CD4-positive, alpha-beta T cell (primary cell): Measurements from ENCODE around the gene RAPSN. TPM values are rescaled to one million over a fixed set of nuclear protein-coding genes. Genes with fewer than 3 reads are reported as not detected.

ENCODE experiments used
- ATAC-seq: fragments of 200-7000 bp; cut with Tn5 transposase; one replicate; pipeline ENCODE4 v1.10.0; 2022; ENCODE audit warnings: mild to moderate bottlenecking; ENCODE audit not compliant: poor library complexity
- CTCF ChIA-PET: fragments of 350-600 bp; sonication (Branson Sonifier 250); formaldehyde crosslinking; loops from one replicate; lab custom pipeline; 2021; ENCODE audit warnings: antibody characterized with exemption, inconsistent platforms; lab: Charles Lee
- POLR2A ChIA-PET: fragments of 350-600 bp; sonication (Branson Sonifier 250); formaldehyde crosslinking; loops from one replicate; lab custom pipeline; 2021; ENCODE audit warnings: antibody characterized with exemption, inconsistent platforms; lab: Charles Lee
- DNase-seq, 14 experiments: peaks; one replicate each; pipeline ENCODE4 v3.0.0-alpha.2; 2013 to 2020; ENCODE audit warnings: mixed read lengths in 2 of 14
- H3K27ac ChIP-seq, 2 donors: one replicate each; pipeline versions ENCODE4 v1.5.1 to v1.7.0; 2013; ENCODE audit warnings: low read length in 2 of 2, low read depth in 1 of 2, mild to moderate bottlenecking in 1 of 2
- H3K27me3 ChIP-seq, 2 experiments: 1 replicate in 1 of 2; 2 replicates in 1 of 2; pipeline versions ENCODE4 v1.6.1 to v1.7.0; 2013; ENCODE audit warnings: low read length in 2 of 2, control low read depth in 1 of 2, mild to moderate bottlenecking in 1 of 2, moderate library complexity in 1 of 2; ENCODE audit not compliant: insufficient read depth in 2 of 2, control insufficient read depth in 1 of 2
- H3K36me3 ChIP-seq: one replicate; pipeline ENCODE4 v1.6.1; 2013; ENCODE audit warnings: low read length, control low read depth; ENCODE audit not compliant: insufficient read depth
- H3K4me1 ChIP-seq: one replicate; pipeline ENCODE4 v1.6.1; 2013; ENCODE audit warnings: low read length, control low read depth; ENCODE audit not compliant: insufficient read depth
- H3K4me3 ChIP-seq: one replicate; pipeline ENCODE4 v1.5.1; 2013; ENCODE audit warnings: mild to moderate bottlenecking, low read length, moderate library complexity
- H3K9me3 ChIP-seq, 2 experiments: 1 replicate in 1 of 2; 2 replicates in 1 of 2; pipeline versions ENCODE4 v1.6.1 to v1.7.0; 2013; ENCODE audit warnings: low read length in 2 of 2, mild to moderate bottlenecking in 2 of 2, control low read depth in 1 of 2, moderate library complexity in 1 of 2; ENCODE audit not compliant: control insufficient read depth in 1 of 2, insufficient read depth in 1 of 2
- H3K27ac Mint-ChIP-seq: one replicate; pipeline ENCODE4 v1.8.0; 2020; ENCODE audit warnings: mixed read lengths
- H3K27me3 Mint-ChIP-seq: one replicate; pipeline ENCODE4 v1.8.0; 2021; ENCODE audit warnings: mixed read lengths
- H3K36me3 Mint-ChIP-seq: one replicate; pipeline ENCODE4 v1.8.0; 2021; ENCODE audit warnings: low read depth, mixed read lengths
- H3K4me1 Mint-ChIP-seq: one replicate; pipeline ENCODE4 v1.8.0; 2021; ENCODE audit warnings: low read depth, mixed read lengths
- H3K4me3 Mint-ChIP-seq: one replicate; pipeline ENCODE4 v1.8.0; 2020; ENCODE audit warnings: mild to moderate bottlenecking, mixed read lengths
- H3K9me3 Mint-ChIP-seq: one replicate; pipeline ENCODE4 v1.8.0; 2020; ENCODE audit warnings: mixed read lengths
- CTCF ChIP-seq: fragments of 200-600 bp; IDR thresholded peaks from one replicate; pipeline ENCODE4 v1.8.0; 2022; ENCODE audit warnings: antibody characterized with exemption, mild to moderate bottlenecking
- intact Hi-C, 2 experiments: fragments of 100-400 bp; cut with DNase I in 1 of 2; cut with micrococcal nuclease in 1 of 2; formaldehyde crosslinking; loops; one replicate each; pipeline versions ENCODE4 v1.15.1 to v1.9.0; 2023 to 2025; cut with DNase I, micrococcal nuclease
- total RNA-seq, 174 experiments: library from RNA in 2 of 174; stranded (reverse) in 2 of 174; gene quantifications; one replicate each; pipeline ENCODE4 v1.2.3 and lab custom pipeline; 2021 to 2026

RAPSN gene
- total RNA-seq, 2 experiments from 2014 or later: 0.56 to 0.85 TPM

- peaks cover 0 to 10% of the 10 kb centered on the region in 2 experiments for H3K9me3 ChIP-seq
- no peaks in the 10 kb centered on the region for H3K9me3 Mint-ChIP-seq
- intact Hi-C loops: no loop called here
- ChIA-PET POLR2A (interaction anchor here (0.6 kb wide), 1 partner anchor 133 kb away, joined by 4 read pairs; no protein-coding TSS in a partner anchor), CTCF (no interaction called here)
- H3K27ac Mint-ChIP-seq: no peak overlapping the region
- TF ChIP-seq CTCF: no peak
- H3K36me3 Mint-ChIP-seq: no peaks in the 10 kb centered on the region
- H3K27me3 ChIP-seq: no peaks in the 10 kb centered on the region
- no peaks in the 10 kb centered on the region for H3K27me3 Mint-ChIP-seq
- DNase-seq (no peak), ATAC-seq (no peak)
- H3K4me3 Mint-ChIP-seq: no peak overlapping the region
- no peaks in the 10 kb centered on the region for H3K4me1 ChIP-seq
- H3K4me1 Mint-ChIP-seq: no peaks in the 10 kb centered on the region
- H3K27ac ChIP-seq: no peak overlapping the region
- no peak overlapping the region for H3K4me3 ChIP-seq
- H3K36me3 ChIP-seq: no peaks in the 10 kb centered on the region
Observed at GRCh38 chr11:47434011-47434786, 14.7 kb downstream of the RAPSN start.

- no peak overlapping the region for H3K27ac Mint-ChIP-seq
Observed at GRCh38 chr11:47433157-47433556, 15.8 kb downstream of the RAPSN start.

GRCh38 chr11:47431356-47432083, 17.4 kb downstream of the RAPSN start:
- Histone ChIP-seq H3K4me1 (peaks cover 7% of the 10 kb centered on the region), H3K27me3 (no peaks in the 10 kb centered on the region), H3K4me3 (no peak overlapping the region), H3K27ac (no peak overlapping the region), H3K36me3 (no peaks in the 10 kb centered on the region), H3K9me3 (no peaks in the 10 kb centered on the region)
- no peaks in the 10 kb centered on the region for H3K27me3 Mint-ChIP-seq
- no peak overlapping the region for H3K4me3 Mint-ChIP-seq
- H3K4me1 Mint-ChIP-seq: peaks cover 2% of the 10 kb centered on the region
- intact Hi-C loops: no loop called here
- no peak for ATAC-seq
- H3K27ac Mint-ChIP-seq: no peak overlapping the region
- no peak for TF ChIP-seq CTCF
- ChIA-PET POLR2A (interaction anchor here (1.0 kb wide), 1 partner anchor 37 kb away, joined by 3 read pairs; no protein-coding TSS in a partner anchor), CTCF (no interaction called here)
- H3K36me3 Mint-ChIP-seq: peaks cover 2% of the 10 kb centered on the region
- DNase-seq: no peak
- H3K9me3 Mint-ChIP-seq: no peaks in the 10 kb centered on the region

More at GRCh38 chr11:47433157-47433556, 15.8 kb downstream of the RAPSN start:
- Mint-ChIP-seq H3K9me3 (no peaks in the 10 kb centered on the region), H3K4me3 (no peak overlapping the region), H3K36me3 (no peaks in the 10 kb centered on the region), H3K4me1 (no peaks in the 10 kb centered on the region), H3K27me3 (no peaks in the 10 kb centered on the region)
- intact Hi-C loops: no loop called here
- H3K27ac ChIP-seq: no peak overlapping the region
- ChIA-PET CTCF (no interaction called here), POLR2A (no interaction called here)
- no peak for DNase-seq
- no peak for TF ChIP-seq CTCF
- no peaks in the 10 kb centered on the region for H3K36me3 ChIP-seq
- no peak for ATAC-seq
- no peaks in the 10 kb centered on the region for H3K4me1 ChIP-seq
- peaks cover 0 to 10% of the 10 kb centered on the region in 2 experiments for H3K9me3 ChIP-seq
- no peaks in the 10 kb centered on the region for H3K27me3 ChIP-seq
- H3K4me3 ChIP-seq: no peak overlapping the region
